ENCODE data around the gene CEBPZ.
"Not testable (repeated sequence)": the region's sequence is repeated elsewhere in the genome, so short reads cannot be mapped to it uniquely, and the experiment has no call there.

CEBPZ gene

GRCh38 chr2:37211939-37212338 lies 19.5 kb downstream of the CEBPZ start:
- no peak for DNase-seq

GRCh38 chr2:37211212-37211611 lies 20.2 kb downstream of the CEBPZ start:
- no peak for DNase-seq

DNA sequence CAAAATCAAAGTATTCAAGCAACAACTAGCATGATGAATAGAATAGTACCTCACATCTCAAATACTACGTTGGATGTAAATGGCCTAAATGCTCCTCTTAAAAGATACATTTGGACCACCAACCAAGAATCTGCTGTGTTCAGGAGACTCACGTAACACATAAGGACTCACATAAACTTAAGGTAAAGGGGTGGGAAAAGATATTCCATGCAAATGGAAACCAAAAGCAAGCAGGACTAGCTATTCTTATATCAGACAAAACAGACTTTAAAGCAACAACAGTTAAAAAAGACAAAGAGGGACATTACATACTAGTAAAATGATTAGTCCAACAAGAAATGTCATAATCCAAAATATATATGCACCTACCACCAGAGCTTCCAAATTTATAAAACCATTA lies 24.6 kb downstream of the CEBPZ start:
- DNase-seq, result not testable (repeated sequence)

GRCh38 chr2:37205689-37206341 lies 25.6 kb downstream of the CEBPZ start:
- no peak for DNase-seq

- DNase-seq, result not testable (repeated sequence)
These were observed 26.2 kb downstream of the CEBPZ start for GRCh38 chr2:37205071-37205661.

GRCh38 chr2:37203708-37204107 lies 27.7 kb downstream of the CEBPZ start:
- no peak for DNase-seq

DNA sequence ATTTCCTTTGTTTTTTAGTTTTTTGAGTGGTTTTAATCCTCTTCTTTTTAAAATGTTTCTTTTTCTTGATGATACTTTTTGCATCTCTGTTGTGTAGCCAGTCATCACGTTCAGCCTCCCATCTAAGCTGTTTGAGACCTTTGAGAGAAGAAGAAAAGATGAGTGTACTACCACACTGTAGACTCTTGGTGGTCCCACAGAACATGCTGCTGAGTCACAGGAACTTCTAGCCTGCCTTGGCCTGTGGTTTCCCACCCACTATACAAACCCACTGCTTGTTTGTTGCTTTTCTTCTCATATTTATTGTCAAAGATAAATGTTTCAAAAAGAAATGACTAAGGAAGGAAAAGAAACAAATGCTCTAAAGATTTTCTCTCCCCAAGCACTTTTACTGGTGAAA lies 29.6 kb downstream of the CEBPZ start:
- DNase-seq, result no peak

DNA sequence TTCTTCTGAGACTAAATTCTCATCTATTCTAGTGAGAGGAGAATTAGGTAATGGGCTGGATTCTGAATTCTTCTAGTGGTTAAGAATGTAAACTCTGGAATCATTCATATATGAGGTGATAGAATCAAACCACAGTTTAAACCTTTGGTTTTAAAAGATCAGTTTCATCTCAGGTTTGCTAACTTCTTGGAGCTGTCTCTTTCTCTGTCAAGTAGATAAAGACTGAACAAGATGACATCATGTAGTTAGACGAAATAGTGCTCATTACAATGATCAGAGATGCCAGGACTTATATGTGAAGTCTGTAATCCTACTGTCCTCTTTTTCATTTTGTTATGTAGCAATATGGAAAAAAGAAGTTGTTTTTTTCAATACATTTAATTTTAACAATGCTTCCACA lies 30.2 kb downstream of the CEBPZ start:
- DNase-seq, result no peak

DNA sequence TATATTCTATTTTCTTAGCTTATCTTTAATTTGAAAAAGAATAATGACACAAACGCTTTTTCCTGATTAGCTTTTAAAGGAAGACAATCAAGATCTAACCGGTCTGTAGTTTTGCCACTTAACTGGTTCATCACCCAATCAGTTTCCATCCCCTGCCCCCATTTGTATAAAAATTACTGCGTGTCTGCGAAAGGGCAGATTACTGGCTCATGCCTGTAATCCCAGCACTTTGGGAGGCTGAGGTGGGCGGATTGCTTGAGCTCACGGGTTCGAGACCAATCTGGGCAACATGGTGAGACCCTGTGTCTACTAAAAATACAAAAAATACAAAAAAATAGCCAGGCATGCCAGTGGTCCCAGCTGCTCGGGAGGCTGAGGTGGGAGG lies 32.7 kb downstream of the CEBPZ start:
- DNase-seq, result no peak

GRCh38 chr2:37196320-37197195 lies 34.8 kb downstream of the CEBPZ start, which contains the start of gene CEBPZOS:
Gene CEBPZOS (plus strand): TSS chr2:37196496. CDS start chr2:37199705, 3,209 bp downstream.
- peak; percentile 79 for DNase-seq

DNA sequence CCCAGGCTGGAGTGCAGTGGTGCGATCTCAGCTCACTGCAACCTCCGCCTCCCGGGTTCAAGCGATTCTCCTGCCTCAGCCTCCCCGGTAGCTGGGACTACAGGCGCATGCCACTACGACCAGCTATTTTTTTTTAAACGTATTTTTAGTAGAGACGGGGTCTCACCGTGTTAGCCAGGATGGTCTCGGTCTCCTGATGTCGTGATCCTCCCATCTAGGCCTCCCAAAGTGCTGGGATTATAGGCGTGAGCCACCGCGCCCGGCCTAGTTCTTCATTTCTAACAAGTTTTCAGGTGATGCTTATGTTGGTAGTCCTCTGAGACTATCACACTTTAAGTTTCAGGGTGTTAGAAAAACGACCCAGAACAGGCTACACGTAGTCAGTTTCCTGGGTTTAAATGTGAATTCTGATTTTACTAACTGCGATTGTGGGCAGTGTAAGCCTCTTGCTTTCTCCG lies 35.5 kb downstream of the CEBPZ start:
- DNase-seq, result not testable (repeated sequence)

DNA sequence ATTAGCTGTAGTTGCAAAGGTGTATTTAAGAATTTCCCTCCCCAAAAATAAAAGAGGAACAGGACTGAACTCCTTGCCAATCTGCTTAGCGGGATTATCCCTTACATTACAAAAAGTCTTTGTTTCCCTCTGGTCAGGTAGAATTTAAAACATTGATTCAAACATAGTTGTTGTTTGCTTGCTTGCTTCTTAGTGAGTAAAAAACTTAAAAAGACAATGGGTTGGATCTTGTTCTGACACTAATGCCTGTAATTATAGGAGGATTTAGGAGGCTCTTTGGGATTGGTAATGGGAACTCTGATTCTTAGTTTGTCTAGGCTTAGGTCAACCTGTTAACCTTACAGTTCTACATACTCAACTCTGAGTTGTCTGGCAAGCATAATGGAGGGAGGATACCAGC lies 38.8 kb downstream of the CEBPZ start:
- DNase-seq, result no peak

DNA sequence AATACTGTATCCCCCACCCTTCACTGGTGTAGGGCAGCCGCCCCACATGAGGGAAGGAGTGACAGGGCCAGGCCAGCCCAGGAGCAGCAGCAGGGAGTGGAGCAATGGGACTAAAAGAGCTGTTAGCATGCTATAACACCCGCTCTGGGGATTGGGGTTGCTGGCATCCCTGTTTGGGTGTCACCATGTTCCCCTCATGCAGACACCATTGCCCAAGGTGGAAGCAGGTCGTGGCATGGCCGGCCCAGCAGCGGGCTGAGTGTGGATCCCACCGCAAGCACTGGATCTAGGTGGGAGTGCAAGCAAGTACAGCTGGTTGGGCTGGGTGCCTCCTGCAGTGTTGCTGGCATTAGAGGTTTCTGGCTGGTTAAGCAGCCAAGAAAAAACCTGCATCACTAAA lies 39.6 kb downstream of the CEBPZ start:
- DNase-seq, result no peak

DNA sequence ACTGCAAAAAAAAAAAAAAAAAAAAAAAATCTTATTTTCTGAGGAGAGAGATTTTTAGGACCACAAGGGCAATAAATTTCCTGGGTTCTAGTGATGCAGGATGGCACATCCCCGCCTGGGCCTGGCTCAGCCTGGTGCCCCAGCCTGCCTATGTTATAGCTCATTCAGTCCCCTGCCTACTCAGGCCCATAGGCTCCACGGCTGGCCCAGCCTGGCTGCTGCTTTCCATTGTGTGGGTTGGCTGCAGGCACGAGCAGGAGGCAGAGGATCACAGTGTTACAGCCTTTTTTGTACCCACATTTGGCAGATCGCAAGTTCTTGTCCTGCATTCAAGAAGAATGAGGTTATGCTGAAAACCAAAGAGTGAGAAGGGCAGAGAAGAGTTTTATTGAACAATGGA lies 40.1 kb downstream of the CEBPZ start:
- no peak for DNase-seq

- no peak for DNase-seq
These were observed 41.1 kb downstream of the CEBPZ start for GRCh38 chr2:37190290-37190689.

GRCh38 chr2:37189452-37190153 lies 41.8 kb downstream of the CEBPZ start:
- DNase-seq, result no peak

- DNase-seq, result no peak
These were observed 42.8 kb downstream of the CEBPZ start, which contains the start of gene SULT6B1 for GRCh38 chr2:37188570-37188969. Gene SULT6B1 (minus strand): TSS chr2:37188670. CDS start chr2:37188640, 30 bp downstream.

DNA sequence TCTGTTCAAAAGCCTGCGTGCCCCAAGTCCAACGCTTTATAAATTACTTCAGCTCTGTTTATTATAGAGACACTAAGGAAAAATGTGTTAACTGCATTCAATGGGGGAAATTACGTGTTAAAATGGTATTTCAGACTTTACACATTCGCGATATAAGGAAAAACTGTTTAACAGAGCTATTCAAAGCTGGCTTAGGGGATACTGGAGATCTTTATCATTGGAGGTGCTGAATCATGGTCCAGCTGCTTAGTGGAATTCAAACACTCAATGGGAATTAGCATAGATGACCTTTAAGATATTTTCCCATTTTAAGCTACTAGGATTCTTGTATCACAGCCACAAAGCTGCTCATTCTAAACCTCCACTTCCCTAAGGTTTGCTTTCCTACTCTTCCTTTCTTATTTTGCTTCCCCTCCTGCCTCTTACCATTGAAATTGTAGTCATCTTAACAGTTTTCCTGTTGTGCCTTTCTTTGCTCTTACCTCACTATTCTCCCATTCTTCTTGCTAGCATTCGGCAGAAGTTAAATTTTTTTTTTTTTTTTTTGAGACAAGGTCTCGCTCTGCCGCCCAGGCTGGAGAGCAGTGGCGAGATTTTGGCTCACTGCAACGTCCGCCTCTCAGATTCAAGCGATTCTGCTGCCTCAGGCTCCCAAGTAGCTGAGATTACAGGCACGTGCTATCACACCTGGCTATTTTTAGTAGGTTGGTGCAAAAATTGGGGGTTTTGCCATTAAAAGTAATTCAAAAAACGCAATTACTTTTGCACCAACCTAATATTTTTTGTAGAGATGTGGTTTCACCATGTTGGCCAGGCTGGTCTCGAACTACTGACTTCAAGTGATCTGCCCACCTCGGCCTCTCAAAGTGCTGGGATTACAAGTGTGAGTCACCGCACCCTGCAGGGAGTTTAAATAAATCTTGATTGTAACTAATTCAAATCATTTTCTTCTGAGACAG lies 49.4 kb downstream of the CEBPZ start:
- DNase-seq, result no peak

GRCh38 chr2:37180640-37181039 lies 50.8 kb downstream of the CEBPZ start:
- DNase-seq, result no peak

DNA sequence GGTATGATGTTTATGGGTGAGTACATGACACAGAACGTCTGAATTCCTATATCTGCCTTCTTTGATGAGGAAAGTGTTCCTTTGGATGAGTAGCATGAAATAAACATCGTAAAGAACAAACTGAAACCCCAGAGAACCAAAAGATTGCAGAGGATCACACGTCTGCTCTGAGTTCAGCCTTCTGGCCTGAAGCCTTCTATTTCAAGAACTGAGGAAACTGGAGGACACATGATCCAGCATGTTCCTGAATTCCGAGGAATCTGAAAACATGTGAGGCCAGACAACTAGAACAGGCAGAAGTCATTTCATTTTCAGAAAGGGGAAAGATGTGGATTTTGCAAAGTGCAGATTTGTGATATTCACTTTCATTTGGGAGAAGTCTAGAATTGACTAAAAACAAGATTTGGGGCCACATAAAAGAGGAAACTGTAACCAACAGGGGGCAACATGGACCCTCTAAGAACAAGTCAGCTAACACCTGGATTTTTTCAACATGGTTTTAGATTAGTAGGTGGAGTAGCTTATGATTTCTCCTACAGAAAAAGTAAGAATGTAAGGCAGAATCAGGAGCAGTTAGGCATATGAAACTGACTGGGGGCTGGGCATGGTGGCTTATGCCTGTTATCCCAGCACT lies 51.3 kb downstream of the CEBPZ start:
- no peak for DNase-seq

DNA sequence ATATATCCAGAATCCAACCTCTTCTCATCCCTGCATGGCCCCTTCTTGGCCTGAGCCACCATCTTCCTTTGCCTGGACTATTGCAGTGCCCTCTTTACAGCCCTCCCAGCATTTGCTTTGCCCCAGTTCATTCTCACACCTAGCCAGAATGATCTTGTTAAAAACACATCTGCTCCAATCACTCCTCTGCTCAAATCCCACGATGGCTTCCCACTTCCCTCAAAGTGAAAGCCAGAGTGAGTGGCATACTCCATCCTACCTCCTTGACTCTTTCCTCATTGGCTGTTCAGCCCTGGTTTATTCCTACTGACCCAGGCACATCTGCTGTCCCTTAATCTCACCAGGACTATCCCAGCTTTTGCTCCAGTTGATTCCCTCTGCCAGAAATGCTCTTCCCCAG lies 57.7 kb downstream of the CEBPZ start:
- DNase-seq, result no peak

DNA sequence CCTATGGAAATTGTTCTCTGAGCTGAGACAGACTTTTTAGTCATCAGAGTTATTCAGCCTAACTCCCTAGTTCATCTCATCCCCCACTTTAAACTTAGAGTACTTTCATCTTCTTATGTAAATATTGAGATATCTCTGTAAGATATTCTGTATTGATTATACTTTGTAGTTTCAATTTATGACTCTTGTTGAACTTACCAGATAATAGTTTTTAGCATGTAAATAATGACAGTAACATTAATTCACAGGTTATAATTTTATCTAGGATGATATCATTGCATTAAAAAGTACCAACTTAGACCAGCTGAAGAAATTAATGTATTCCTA lies 59.8 kb downstream of the CEBPZ start:
- DNase-seq, result no peak
